Measurements from ENCODE around the gene THNSL1.

Gene THNSL1

DNA sequence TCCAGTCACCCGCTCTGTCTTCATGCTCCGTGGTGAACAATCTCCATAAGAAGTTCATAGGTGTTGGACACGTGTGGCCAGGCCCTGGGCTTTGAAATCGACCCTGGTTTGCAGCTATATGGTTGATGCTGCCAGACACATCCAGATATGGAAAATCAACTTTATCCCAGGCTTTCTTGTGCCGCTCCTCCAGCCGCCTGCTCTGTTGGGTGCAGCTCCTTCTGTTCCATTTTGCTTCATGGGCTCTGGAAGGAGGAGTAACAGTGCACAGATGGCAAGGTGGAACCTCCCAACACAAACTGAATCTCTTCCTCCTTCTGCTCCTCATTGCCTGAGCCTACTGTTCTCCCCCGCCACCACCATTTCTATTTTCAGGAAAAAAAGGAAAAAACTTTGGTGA, 44.7 kb downstream of the THNSL1 start:
- TF ChIP-seq, protein P1, sequence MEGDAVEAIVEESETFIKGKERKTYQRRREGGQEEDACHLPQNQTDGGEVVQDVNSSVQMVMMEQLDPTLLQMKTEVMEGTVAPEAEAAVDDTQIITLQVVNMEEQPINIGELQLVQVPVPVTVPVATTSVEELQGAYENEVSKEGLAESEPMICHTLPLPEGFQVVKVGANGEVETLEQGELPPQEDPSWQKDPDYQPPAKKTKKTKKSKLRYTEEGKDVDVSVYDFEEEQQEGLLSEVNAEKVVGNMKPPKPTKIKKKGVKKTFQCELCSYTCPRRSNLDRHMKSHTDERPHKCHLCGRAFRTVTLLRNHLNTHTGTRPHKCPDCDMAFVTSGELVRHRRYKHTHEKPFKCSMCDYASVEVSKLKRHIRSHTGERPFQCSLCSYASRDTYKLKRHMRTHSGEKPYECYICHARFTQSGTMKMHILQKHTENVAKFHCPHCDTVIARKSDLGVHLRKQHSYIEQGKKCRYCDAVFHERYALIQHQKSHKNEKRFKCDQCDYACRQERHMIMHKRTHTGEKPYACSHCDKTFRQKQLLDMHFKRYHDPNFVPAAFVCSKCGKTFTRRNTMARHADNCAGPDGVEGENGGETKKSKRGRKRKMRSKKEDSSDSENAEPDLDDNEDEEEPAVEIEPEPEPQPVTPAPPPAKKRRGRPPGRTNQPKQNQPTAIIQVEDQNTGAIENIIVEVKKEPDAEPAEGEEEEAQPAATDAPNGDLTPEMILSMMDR (IDR thresholded peaks at IDR 0.05; ENCODE audit: low read depth, low read length) = no peak
- no peak for DNase-seq (ENCODE audit: low read depth, low spot score)
- in situ Hi-C loops (cut with HindIII; ENCODE audit: low sequenced_read_pairs) = no loop called here
- H3K4me3 ChIP-seq (ENCODE audit: low read depth, low read length) = no peak overlapping the region

DNA sequence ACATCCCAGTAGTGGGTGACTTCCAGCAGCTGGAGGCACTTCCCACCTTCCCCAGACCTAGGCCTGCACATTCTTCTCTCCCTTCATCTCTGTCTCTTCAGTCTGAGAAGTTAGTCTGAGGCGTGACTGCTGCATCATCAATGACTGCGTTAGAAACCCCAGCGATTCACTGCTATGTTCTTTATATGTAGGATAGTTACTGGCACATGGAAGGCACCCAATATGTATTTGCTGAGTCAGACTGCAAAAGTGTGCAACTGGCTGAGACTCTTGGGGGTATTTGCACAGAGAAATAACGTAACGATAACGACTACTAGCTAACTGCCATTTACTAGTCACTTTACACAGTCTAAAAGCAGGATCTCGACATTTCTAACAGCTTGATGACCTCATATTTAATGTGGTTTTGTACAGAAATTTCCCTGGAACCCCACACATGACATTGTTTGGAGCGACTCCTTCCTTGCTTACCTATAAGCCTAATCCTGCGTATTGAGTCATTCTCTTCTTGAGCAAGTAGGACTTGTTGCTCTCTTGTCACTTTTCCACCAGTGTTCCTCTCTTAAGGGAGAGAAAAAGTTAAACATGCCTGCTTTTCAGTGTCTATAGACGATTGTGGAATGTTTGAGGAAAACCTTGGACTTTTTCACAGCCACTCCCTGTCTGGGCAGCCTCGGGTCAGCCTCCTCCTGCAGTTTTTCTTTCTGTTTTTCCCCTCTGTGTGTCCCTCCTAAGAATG, 45.5 kb downstream of the THNSL1 start:
- in situ Hi-C loops (cut with HindIII; ENCODE audit: low sequenced_read_pairs) = no loop called here
- peak; percentile 66 for DNase-seq (ENCODE audit: low read depth, low spot score)
- no peak overlapping the region for H3K4me3 ChIP-seq (ENCODE audit: low read depth, low read length)
- TF ChIP-seq, protein P1 (IDR thresholded peaks at IDR 0.05; ENCODE audit: low read depth, low read length) = no peak

DNA sequence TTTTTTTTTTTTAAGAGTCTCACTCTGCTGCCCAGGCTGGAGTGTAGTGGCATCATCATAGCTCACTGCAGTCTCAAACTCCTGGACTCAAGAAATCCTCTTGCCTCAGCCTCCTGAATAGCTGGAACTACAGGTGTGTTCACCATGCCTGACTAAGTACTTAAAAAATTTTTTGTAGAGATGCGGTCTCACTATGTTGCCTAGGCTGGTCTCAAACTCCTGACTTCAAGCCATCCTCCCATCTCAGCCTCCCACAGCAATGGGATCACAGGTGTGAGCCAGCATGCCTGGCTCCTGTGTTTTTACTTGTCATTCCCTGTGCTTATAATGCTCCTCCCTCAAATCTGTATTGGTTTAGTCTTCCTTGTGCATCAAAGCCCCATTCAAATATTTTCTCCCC, 46.7 kb downstream of the THNSL1 start:
- TF ChIP-seq, protein P1 (IDR thresholded peaks at IDR 0.05; ENCODE audit: low read depth, low read length) = no peak
- H3K4me3 ChIP-seq (ENCODE audit: low read depth, low read length) = no peak overlapping the region
- no peak for DNase-seq (ENCODE audit: low read depth, low spot score)
- in situ Hi-C loops (cut with HindIII; ENCODE audit: low sequenced_read_pairs) = no loop called here

DNA sequence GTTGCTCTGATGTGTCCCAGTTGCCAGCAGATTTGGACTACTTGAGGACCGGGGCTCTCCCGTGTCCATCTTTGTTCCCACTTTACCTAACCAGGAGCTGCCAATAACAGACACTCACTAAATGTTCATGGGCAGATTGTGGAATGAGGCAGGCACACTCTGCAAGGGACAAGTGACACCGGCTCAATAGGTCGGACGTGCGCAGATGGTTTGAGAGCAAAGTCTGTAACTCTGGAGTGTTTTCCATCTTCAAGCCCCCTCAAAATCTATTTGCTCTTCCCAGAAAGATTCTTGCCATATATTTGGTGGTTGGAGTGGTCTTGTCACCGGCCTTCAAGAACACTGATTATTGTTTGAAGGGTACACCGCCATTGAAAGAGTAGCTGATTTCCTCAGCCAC, 47.2 kb downstream of the THNSL1 start:
- in situ Hi-C loops (cut with HindIII; ENCODE audit: low sequenced_read_pairs) = no loop called here
- TF ChIP-seq, protein P1 (IDR thresholded peaks at IDR 0.05; ENCODE audit: low read depth, low read length) = no peak
- H3K4me3 ChIP-seq (ENCODE audit: low read depth, low read length) = no peak overlapping the region
- no peak for DNase-seq (ENCODE audit: low read depth, low spot score)

DNA sequence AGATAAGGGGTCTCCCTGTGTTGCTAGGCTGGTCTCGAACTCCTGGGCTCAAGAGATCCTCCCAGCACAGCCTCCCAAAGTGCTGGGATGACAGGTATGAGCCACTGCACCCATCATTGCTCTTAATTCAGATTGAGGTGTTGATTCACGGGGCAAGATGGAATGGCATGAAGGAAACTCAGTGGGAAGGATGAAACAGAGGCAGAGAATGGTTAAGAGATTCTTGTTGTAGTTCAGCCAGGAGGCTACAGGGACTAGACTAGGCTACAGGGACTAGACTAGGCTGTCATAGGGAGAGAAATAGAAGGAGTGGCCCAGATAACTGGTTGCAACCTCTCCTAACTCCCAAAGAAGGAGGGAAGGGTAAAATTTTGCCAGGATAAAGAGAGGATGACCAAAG, 48.0 kb downstream of the THNSL1 start:
- TF ChIP-seq, protein P1 (IDR thresholded peaks at IDR 0.05; ENCODE audit: low read depth, low read length) = no peak
- in situ Hi-C loops (cut with HindIII; ENCODE audit: low sequenced_read_pairs) = no loop called here
- H3K4me3 ChIP-seq (ENCODE audit: low read depth, low read length) = no peak overlapping the region
- no peak for DNase-seq (ENCODE audit: low read depth, low spot score)

DNA sequence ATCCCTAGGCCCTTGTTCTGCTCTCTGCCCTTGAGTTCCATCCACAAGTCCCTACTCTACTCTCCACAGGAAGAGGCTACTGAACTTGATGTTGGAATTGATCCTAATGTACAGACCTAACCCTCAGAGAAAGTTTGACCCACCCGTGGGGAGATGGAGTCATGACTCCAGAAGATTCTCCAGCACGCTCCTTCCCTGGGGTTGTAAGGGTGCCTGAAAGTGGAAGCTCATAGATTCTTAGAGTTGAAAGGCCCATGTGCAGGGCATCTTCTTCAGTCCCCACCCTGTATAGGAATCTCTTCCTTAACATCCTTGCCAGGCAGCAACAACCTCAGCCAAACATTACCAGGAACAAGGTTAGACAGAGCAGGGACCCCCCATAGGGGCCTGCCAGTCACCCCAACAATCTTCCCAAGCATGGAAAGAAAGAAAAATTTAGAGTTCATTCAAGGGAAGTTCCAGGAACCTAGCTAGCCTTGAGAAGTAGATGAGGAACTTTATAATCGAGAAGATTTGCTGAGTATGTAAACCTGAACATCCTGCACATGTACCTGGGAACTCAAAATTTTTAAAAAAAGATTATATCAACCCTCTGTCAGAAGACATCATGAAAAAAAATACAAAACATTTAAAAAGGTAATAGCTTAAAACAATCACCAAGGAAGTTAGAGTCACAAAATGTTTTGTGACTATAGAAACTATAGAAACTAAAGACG, 49.5 kb downstream of the THNSL1 start:
- H3K4me3 ChIP-seq (ENCODE audit: low read depth, low read length) = no peak overlapping the region
- DNase-seq (ENCODE audit: low read depth, low spot score) = no peak
- TF ChIP-seq, protein P1 (IDR thresholded peaks at IDR 0.05; ENCODE audit: low read depth, low read length) = no peak
- in situ Hi-C loops (cut with HindIII; ENCODE audit: low sequenced_read_pairs) = no loop called here
